ENCODE measurements around the gene UBE3C.
"Not testable (repeated sequence)": the region's sequence is repeated elsewhere in the genome, so short reads cannot be mapped to it uniquely, and the experiment has no call there.

Gene UBE3C

DNA sequence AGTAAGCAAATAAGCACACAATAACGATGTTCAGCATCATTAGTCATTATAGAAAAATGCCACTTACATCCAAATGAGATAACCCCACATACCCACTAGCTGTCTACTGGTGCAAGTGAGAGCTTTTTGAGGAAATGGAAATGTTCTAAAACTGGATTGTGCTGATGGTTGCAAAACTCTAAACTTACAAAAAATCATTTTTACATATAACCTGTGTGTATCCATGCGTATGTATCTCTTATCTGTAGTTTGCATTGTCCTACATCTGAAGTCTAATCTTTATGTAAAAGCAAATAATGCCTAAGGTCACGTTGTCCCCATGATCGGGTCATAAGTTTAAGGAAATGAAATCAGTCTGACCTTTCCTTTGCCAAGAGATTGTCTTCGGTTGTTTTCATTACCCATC lies 116.5 kb downstream of the UBE3C start:
- no peak for DNase-seq

DNA sequence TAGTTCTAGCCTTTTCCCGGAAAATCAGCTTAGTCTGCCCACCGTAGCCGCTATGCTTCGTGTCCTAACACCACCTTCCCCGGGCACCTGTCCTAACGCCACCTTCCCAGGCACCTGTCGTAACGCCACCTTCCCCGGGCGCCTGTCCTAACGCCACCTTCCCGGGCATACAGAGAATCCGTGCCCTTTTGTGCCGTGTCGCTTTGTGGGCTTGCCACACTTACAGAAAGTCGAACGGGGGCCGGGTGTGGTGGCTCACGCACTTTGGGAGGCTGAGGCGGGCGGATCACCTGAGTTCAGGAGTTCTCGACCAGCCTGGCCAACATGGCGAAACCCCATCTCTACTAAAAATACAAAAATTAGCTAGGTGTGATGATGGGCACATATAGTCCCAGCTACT lies 124.4 kb downstream of the UBE3C start:
- in situ Hi-C loops (cut with MboI; ENCODE audit: low pct_unique_long_range_greater_than_20kb, low sequenced_read_pairs), result no loop called here
- no peak for DNase-seq

More for the DNA sequence above, 116.5 kb downstream of the UBE3C start:
- in situ Hi-C loops (cut with MboI; ENCODE audit: low pct_unique_long_range_greater_than_20kb, low sequenced_read_pairs), result no loop called here

DNA sequence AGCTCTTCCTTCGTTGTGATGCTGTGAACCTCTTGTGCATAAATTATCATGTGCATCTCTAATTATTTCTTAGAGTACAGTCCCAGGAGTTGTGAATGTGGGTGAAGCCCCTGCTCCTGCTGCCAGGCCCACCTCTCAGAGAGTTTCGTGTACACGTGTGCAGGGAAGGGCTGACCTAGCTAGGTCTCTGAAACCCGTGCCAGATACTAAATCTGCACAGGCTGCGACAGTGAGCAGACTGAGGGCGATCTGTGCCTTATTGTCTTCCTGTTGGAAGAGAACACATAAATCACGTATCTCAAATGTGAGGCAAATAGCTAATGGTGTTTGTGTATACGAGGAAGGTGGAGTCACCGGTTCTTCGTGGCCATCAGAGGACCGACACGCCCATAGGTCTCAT lies 126.3 kb downstream of the UBE3C start:
- in situ Hi-C loops (cut with MboI; ENCODE audit: low pct_unique_long_range_greater_than_20kb, low sequenced_read_pairs), result no loop called here
- DNase-seq, result no peak

DNA sequence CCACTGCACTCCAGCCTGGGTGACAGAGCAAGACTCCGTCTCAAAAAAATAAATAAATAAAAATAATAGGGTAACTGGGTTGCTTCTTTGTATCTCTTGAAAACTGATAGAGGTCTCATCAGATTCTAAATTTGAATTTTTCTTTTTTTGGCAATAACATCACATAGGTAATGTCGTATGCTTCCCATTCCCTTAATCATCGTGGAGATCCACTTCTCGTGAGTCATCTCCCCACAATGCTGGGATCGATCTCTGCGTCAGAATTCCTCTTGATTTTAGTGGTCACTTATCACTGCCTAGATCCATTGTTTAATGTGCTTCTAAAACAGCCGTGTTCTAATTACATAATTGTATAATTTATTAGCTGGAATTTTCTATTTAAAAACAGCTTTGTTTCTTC lies 127.5 kb downstream of the UBE3C start:
- DNase-seq, result no peak
- in situ Hi-C loops (cut with MboI; ENCODE audit: low pct_unique_long_range_greater_than_20kb, low sequenced_read_pairs), result no loop called here

DNA sequence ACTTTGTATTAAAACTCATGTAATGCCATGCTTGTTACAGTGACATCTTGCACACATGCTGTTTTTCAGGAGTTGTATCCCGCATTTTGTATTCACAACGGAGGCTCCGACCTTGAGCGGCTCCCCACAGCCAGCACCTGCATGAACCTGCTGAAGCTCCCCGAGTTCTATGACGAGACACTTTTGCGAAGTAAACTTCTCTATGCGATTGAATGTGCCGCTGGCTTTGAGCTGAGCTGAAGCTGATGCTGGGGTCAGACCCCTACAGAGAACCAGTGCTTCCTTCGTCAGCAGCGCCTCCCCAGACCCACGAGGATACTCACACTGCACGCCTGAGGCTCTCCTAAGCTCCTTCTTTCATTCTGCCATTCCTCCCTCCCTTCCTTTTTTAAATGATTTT lies 128.8 kb downstream of the UBE3C start:
- in situ Hi-C loops (cut with MboI; ENCODE audit: low pct_unique_long_range_greater_than_20kb, low sequenced_read_pairs), result no loop called here
- no peak for DNase-seq

DNA sequence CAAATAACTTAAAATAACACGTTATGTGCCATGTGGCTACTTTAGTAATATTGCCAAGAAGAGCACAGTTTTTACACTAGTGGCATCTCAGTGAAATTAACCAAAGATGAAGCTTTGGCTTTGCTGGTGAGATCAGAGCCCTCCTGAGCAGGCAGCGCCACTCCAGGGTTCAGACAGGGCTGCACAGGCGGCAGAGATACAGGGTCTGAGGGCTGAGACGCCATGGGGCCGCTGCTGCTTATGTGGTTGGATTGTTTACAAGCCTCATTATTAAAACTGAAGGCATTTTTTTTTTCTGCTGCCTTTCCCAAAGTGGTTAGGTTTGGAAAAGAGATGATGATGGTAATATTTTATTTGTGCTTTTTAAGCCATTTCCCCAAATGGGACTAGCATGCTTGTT lies 129.2 kb downstream of the UBE3C start:
- DNase-seq, result no peak
- in situ Hi-C loops (cut with MboI; ENCODE audit: low pct_unique_long_range_greater_than_20kb, low sequenced_read_pairs), result no loop called here

DNA sequence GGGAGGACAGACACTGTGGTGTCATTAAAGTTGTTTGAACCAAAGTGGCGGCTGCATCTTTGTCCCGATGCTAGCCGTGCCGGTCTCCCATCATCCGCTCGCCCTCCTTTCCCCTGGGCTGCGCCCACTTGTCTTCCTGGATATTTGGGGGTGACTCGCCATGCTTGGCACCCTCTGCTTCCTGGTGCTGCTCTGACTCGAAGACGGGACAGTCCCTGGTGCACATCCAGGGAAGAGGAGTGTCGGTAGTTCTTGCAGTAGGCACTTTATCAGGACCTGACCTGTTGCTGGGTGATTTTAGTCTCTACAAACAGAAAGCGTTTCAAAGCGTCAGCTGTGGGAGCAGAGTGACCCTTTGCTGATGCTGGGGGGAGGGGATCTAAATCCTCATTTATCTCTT lies 129.8 kb downstream of the UBE3C start:
- in situ Hi-C loops (cut with MboI; ENCODE audit: low pct_unique_long_range_greater_than_20kb, low sequenced_read_pairs), result no loop called here
- no peak for DNase-seq

DNA sequence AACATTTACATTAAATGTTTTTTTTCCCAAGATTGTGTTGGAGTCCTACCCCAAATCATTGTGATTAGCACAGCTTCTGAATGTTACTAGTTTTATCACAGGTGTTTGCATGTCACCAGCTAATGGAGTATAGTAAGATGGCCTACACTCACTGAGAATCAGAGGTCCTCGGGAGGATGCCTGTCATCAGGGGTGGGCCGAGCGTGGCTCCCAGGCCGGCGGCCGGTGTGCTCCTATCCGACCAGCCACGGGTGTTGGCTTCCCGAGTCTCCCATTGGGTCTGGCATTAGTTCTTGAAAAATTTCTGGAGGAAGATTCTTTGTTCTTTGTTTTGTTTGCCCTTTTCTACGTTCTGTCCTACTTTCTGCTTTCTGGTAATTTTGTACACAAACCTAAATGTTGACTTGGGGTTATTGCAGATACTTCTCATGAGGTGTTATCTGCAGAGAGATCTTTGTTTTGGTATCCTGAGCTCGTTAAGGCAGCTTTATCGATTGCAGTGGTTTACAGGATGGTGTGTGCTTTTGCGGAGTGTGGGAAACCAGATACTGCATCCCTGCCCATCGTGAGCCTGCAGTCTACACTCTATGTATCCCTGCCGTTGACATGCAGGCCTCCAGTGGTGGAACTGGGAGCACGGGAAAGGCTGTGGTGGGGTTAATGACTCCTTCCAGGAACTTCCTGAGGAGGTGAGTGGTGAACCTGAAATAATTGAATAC lies 130.8 kb downstream of the UBE3C start:
- in situ Hi-C loops (cut with MboI; ENCODE audit: low pct_unique_long_range_greater_than_20kb, low sequenced_read_pairs), result no loop called here

DNA sequence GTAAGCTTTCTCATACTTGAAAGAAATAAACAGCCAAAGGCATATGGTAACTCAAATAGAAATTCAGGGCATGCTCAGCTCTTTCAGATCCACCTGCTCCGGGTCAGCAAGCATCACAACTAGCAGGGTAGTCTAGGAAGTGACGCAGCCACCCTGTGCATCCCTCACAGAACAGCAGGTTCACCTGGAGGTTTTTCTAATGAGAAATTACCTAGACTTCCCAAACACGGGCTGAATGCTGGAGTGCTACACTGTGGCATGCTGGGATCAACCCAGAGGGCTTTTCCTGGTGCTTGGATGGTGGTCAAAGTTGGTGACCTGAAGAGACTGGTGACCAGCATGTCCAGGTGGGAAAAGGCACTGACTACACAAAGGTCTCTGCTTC lies 131.3 kb downstream of the UBE3C start:
- DNase-seq, result no peak

More for the DNA sequence above, 130.8 kb downstream of the UBE3C start:
- DNase-seq, result no peak

DNA sequence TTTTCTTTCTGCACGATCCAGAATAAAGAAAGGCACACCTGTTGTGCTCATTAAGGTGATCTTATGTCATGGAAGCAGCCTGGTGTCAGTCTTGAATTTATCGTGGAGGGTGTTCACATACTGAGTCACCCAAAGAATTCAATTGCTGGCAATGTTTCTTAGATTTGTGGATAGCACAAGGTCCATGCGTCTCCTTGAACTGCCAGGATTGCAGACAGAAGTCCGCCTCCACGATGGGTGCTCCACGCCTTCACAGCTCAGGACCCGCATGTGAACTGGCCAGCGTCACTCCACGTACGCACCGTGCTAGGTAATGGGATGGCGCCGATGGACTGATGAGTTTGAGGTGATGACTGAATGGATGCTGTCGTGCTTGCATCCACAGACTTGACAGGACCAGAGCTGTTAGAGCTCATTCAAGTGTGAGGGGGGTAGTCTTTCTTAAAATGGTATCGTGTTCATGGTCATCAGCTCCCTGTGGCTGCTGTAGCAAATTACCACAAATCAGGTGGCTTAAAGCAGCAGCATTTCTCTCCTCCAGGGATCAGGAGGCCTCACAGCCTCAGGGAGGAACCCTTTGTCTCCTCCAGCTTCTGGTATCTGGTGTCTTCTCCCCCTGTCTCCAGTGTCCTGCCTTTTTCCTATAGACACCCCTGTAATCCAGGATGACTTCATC lies 132.7 kb downstream of the UBE3C start:
- in situ Hi-C loops (cut with MboI; ENCODE audit: low pct_unique_long_range_greater_than_20kb, low sequenced_read_pairs), result no loop called here
- DNase-seq, result no peak

More for the DNA sequence above, 131.3 kb downstream of the UBE3C start:
- in situ Hi-C loops (cut with MboI; ENCODE audit: low pct_unique_long_range_greater_than_20kb, low sequenced_read_pairs), result no loop called here

DNA sequence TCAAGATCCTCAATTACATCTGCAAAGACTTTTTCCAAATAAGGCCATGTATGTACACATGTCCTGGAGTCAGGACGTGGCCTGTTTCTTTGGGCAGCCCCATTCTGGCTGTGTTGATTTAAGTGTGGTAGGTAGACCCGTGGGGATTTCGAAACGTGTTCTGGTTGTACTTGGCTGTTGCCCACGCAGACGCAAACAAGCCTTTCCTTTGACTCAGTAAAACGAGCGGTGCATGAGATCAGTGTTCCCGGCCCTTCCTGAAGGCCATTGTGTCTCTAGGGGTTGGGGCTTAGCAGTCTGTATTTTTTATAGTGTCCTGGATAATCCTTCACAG lies 133.2 kb downstream of the UBE3C start:
- in situ Hi-C loops (cut with MboI; ENCODE audit: low pct_unique_long_range_greater_than_20kb, low sequenced_read_pairs), result no loop called here
- no peak for DNase-seq

DNA sequence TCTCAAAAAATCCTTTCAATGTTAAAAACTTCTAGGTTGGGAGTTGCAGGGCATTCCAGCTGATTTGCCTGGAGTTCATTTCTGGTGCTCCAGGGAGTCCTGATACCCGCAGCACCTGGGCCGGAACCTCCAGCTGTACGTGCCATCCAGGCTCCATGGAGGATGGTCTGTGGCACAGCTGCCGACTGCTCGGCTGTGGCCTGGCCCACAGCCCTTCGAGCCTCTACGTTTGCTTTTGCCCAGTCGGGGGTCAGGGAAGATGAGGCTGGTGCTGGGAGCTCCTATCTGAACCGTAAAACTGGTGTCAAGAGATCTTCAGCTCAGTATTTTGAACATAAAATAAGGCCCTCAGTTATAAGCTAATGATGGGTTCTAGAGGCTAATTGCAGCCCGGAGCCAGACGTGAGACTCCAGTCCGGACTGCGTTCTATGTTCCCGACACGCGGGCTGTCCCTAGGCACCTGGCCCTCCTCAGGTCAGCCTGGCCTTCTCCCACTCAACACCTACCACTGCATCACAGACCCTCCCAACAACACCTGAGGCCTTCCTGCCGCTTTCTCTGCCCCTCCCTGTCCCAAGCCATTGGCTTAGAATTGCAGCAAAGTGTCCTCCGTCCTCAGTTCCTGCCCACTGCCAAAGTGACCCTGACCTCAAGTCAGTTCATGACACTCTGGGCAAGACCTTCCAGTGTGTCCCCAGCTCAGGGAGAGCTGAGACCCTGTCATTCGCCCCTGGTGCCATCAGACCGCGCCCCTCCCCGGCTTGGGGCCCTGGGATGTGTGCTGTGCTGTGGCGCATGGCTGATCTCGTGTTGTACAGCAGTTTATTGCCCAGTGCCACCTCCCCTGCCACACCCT lies 133.9 kb downstream of the UBE3C start:
- no peak for DNase-seq
- in situ Hi-C loops (cut with MboI; ENCODE audit: low pct_unique_long_range_greater_than_20kb, low sequenced_read_pairs), result no loop called here

DNA sequence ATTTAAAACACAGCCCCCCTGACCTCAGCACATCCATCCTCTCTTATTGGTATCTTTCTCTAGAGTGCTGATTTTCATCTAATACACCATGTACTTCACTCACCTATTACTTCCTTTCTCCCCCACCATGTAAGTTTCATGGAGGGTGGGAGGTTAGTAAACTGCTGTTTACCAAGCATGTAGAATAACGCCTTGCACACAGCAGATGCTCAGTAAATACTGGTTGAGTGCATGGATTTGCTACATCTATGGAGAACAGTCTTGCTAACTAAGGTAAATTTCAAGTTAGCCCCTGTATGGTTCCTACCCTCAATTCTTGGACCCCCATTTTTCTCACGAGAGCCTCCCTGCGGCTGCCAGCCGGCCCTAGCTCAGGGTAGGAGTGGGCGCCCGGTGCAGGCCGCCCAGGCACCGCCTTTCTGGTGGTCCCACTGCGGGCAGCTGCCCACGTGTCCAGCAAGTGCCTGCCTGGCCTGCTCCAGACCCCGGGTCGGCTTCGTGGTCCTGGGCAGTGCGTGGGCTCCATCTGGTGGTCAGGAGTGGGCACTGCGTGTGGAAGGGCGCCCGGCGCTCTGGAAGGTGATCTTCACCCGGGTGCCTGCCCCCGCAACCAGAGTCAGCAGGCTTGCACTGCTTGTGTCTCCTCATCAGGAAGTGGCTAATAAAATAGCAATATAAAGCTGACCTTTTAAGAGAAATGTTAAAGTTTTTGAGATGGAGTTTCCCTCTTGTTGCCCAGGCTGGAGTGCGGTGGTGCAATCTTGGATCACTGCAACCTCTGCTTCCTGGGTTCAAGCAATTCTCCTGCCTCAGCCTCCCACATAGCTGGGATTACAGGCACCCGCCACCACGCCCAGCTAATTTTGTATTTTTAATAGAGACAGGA lies 134.7 kb downstream of the UBE3C start:
- peak; percentile 90 for DNase-seq
- in situ Hi-C loops (cut with MboI; ENCODE audit: low pct_unique_long_range_greater_than_20kb, low sequenced_read_pairs), result no loop called here

DNA sequence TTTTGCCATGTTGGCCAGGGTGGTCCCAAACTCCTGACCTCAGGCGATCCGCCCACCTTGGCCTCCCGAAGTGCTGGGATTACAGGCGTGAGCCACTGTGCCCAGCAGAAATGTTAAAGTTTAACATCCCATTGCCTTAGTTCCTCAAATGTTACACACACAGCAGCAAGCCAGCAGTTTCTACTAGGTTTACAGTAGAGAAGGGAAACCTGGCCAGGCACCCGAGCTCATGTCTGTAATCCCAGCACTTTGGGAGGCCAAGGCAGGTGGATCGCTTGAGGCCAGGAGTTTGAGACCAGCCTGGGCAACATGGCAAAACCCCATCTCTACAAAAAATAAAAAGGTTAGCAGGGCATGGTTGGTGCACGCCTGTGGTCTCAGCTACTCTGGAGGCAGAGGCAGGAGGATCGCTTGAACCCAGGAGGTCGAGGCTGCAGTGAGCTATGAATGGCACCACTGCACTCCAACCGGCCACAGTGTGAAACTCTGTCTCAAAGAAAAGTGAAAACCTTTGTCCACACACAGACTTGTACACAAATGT lies 135.4 kb downstream of the UBE3C start:
- DNase-seq; in situ Hi-C loops (cut with MboI; ENCODE audit: low pct_unique_long_range_greater_than_20kb, low sequenced_read_pairs): not testable (repeated sequence)

DNA sequence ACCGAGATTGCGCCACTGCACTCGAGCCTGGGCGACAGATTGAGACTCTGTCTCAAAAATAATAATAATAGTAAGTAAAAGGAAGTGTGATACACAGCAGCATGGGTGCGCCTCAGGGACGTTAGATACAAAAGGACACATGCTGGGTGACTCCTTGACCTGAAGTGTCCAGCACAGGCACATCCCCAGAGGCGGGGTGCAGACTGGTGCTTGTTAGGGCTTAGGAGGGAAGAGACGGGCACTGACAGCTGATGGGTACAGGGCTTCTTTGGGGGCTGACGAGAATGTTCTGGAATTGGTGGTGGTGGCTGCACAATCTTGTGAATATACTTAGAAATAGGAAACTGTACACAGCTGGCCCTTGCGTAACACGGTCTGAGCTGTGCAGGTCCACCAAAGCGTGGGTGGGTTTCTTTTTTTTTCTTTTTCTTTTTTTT lies 136.3 kb downstream of the UBE3C start:
- DNase-seq, result no peak
- in situ Hi-C loops (cut with MboI; ENCODE audit: low pct_unique_long_range_greater_than_20kb, low sequenced_read_pairs), result no loop called here

DNA sequence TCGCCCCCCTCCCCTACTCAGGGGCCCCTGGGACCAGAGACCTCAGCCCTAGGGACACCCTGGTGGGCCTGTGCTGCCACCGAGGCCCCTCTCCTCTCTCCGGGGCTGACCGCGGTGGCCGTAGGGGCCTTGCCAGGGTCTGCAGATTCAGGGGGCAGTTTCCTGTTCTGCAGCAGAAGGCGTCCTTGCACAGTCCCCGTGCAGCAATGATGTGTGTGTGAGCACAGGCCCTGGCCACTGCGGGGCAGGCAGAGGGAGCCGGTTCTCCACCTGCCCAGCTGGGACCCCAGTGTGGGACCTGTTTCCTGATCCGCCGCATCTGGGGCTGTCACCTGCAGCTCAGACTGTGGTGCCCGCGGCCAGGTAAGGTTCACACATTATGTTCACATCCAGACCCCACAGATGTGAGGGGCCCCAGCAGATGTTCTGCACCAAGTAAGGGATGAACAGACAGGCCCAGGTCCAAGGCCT lies 137.4 kb downstream of the UBE3C start:
- in situ Hi-C loops (cut with MboI; ENCODE audit: low pct_unique_long_range_greater_than_20kb, low sequenced_read_pairs), result no loop called here
- DNase-seq, result no peak

DNA sequence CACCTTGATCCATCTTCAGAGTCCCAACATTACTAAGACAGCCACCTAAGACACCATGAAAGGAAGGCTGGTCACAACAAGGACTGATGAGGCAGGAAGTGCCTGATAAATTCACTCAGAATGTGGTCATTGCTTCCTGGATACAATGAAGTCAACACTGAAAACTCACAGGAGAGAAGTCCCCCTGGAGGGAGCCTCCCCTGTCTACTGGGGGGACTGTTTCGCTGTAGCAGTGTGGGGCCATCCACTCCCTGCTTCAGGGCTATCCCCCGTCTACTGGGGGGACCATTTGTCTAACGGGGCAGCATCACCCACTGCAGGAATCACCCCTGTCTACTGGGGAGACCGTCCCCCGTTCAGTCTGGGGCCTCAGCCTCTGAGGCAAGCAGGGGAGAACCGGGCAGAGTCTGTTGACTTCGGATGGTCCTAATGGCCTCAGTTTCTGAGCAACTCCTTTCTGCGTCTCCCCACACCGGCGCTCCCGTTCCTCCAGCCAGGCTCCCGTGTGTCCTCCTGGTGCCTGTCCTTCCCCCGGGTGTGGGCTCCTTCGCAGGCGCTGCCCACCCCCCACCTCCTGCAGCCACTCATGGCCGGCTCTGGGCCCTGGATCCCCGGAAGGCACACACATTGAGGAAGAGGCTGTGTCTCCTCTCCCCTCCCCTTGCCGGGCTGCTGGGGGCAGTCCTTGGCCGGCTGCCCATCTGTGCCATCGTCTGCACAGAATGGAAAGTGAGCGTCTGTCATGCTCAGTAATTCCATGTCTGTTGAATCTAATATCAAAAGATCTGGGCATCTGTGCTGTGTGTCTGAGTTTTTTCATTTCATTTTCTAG lies 138.2 kb downstream of the UBE3C start:
- DNase-seq, result peak; percentile 61
- in situ Hi-C loops (cut with MboI; ENCODE audit: low pct_unique_long_range_greater_than_20kb, low sequenced_read_pairs), result no loop called here

DNA sequence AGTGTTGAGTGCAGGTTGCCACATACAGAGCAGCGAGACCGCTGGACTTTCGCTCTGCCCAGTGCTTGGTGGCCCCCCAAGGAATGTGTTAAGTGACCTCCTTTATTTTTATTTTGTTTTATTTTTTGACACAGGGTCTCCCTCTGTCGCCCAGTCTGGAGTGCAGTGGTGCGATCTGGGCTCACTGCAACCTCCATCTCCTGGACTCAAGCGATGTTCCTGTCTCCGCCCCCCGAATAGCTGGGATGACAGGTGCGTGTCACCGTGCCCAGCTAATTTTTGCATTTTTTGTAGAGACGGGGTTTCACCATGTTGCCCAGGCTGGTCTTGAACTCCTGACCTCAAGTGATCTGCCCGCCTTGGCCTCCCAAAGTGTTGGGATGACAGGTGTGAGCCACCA lies 138.8 kb downstream of the UBE3C start:
- DNase-seq; in situ Hi-C loops (cut with MboI; ENCODE audit: low pct_unique_long_range_greater_than_20kb, low sequenced_read_pairs): not testable (repeated sequence)
